Muscle of arm (tissue), 12 donors: Measurements from ENCODE around the gene EGFL8. TPM values are rescaled to one million over a fixed set of nuclear protein-coding genes. Genes with fewer than 3 reads are reported as not detected.

ENCODE experiments used
- polyA plus RNA-seq, 12 donors: library from polyadenylated mRNA; unstranded; fragments of 120-200 nt; gene quantifications; one replicate each; pipeline ENCODE4 v1.2.1, GENCODE V29; 2013; ENCODE audit not compliant: insufficient read length in 12 of 12

The EGFL8 gene
- polyA plus RNA-seq, 12 donors, result 21.2 to 54.7 (median 27.8) TPM; not detected in 1

Other genes with a start within 250 kb of the EGFL8 start
- 10 to 100 TPM in 1 of 12 donors, 1 to 10 TPM in 10, not detected in 1; 4.3 to 21.2 (median 6.9) TPM for gene C2, start 236.9 kb upstream of the EGFL8 start, polyA plus RNA-seq
- gene CFB, start 218.5 kb upstream of the EGFL8 start, polyA plus RNA-seq, result 1 to 10 TPM in 9 of 12 donors, under 1 TPM in 1, not detected in 2; 0.97 to 5.8 (median 1.6) TPM
- 10 to 100 TPM in 11 of 12 donors, not detected in 1; 54.1 to 83.6 (median 59.8) TPM for gene NELFE, start 205.6 kb upstream of the EGFL8 start, polyA plus RNA-seq
- gene SKIC2, start 205.4 kb upstream of the EGFL8 start, polyA plus RNA-seq, result 10 to 100 TPM in 11 of 12 donors, not detected in 1; 15.5 to 39.5 (median 28.6) TPM
- gene DXO, start 192.5 kb upstream of the EGFL8 start, polyA plus RNA-seq, result 10 to 100 TPM in 11 of 12 donors, not detected in 1; 10.8 to 28.9 (median 16.1) TPM
- gene C4A, start 182.5 kb upstream of the EGFL8 start, polyA plus RNA-seq, result 10 to 100 TPM in 5 of 12 donors, 1 to 10 TPM in 5, not detected in 2; 4.4 to 20.3 (median 10.1) TPM
- gene C4B, start 149.8 kb upstream of the EGFL8 start, polyA plus RNA-seq, result 10 to 100 TPM in 8 of 12 donors, 1 to 10 TPM in 3, not detected in 1; 7.2 to 23.8 (median 12.3) TPM
- 1 to 10 TPM in 3 of 12 donors, under 1 TPM in 7, not detected in 2; 0.21 to 1.1 (median 0.50) TPM for gene CYP21A2, start 126.2 kb upstream of the EGFL8 start, polyA plus RNA-seq
- 100 to 1,000 TPM in 8 of 12 donors, 10 to 100 TPM in 3, not detected in 1; 76.2 to 208 (median 119) TPM for gene TNXB, start 55.3 kb upstream of the EGFL8 start, polyA plus RNA-seq
- gene ATF6B, start 36.3 kb upstream of the EGFL8 start, polyA plus RNA-seq, result 10 to 100 TPM in 11 of 12 donors, not detected in 1; 37.2 to 87.1 (median 43.5) TPM
- gene FKBPL, start 34.3 kb upstream of the EGFL8 start, polyA plus RNA-seq, result 1 to 10 TPM in 10 of 12 donors, not detected in 2; 2.8 to 5.6 (median 4.1) TPM
- gene PRRT1, start 12.7 kb upstream of the EGFL8 start, polyA plus RNA-seq, result 1 to 10 TPM in 9 of 12 donors, under 1 TPM in 1, not detected in 2; 0.86 to 5.9 (median 1.3) TPM
- 10 to 100 TPM in 11 of 12 donors, not detected in 1; 23.9 to 57.7 (median 32.6) TPM for gene PPT2, start 10.5 kb upstream of the EGFL8 start, polyA plus RNA-seq
- gene AGPAT1, start 11.5 kb downstream of the EGFL8 start, polyA plus RNA-seq, result 10 to 100 TPM in 11 of 12 donors, not detected in 1; 49.5 to 72.1 (median 60.7) TPM
- gene RNF5, start 13.8 kb downstream of the EGFL8 start, polyA plus RNA-seq, result 10 to 100 TPM in 11 of 12 donors, not detected in 1; 39.5 to 93.2 (median 46.9) TPM
- gene AGER, start 19.7 kb downstream of the EGFL8 start, polyA plus RNA-seq, result 10 to 100 TPM in 3 of 12 donors, 1 to 10 TPM in 8, not detected in 1; 6.1 to 19.7 (median 7.5) TPM
- gene PBX2, start 25.6 kb downstream of the EGFL8 start, polyA plus RNA-seq, result 100 to 1,000 TPM in 9 of 12 donors, 10 to 100 TPM in 3; 93.3 to 186 (median 113) TPM
- 10 to 100 TPM in 2 of 12 donors, 1 to 10 TPM in 9, not detected in 1; 4.5 to 18.0 (median 6.5) TPM for gene GPSM3, start 28.0 kb downstream of the EGFL8 start, polyA plus RNA-seq
- 10 to 100 TPM in 11 of 12 donors, not detected in 1; 14.7 to 35.8 (median 20.4) TPM for gene NOTCH4, start 59.5 kb downstream of the EGFL8 start, polyA plus RNA-seq
- gene TSBP1, start 207.3 kb downstream of the EGFL8 start, polyA plus RNA-seq, result under 1 TPM in 3 of 12 donors, not detected in 9; 0.08 to 0.36 (median 0.11) TPM
- 1 to 10 TPM in 3 of 12 donors, under 1 TPM in 5, not detected in 4; 0.16 to 2.1 (median 0.67) TPM for gene BTNL2, start 242.6 kb downstream of the EGFL8 start, polyA plus RNA-seq